Fibroblast of lung (primary cell): ENCODE data around the gene TMEM59. TPM values are rescaled to one million over a fixed set of nuclear protein-coding genes. Genes with fewer than 3 reads are reported as not detected.
A peak's percentile ranks its signal among the peaks of the same experiment; 100 is the strongest.

Experiments
- DNase-seq, 2 donors: peaks; one replicate each; pipeline versions ENCODE4 v3.0.0 to v3.0.0-alpha.2; 2010; ENCODE audit warnings: low read depth in 2 of 2
- H2AFZ ChIP-seq: 2 replicates; pipeline ENCODE4 v1.5.1; 2012; ENCODE audit warnings: low read length, control low read depth, inconsistent platforms
- H3K27ac ChIP-seq: 2 replicates; pipeline ENCODE4 v1.5.1; 2011; ENCODE audit warnings: low read length, control low read depth; ENCODE audit not compliant: insufficient read depth
- H3K27me3 ChIP-seq: 2 replicates; pipeline ENCODE4 v1.5.1; 2011; ENCODE audit warnings: mild to moderate bottlenecking, low read length; ENCODE audit not compliant: control insufficient read depth, insufficient read depth
- H3K36me3 ChIP-seq: 2 replicates; pipeline ENCODE4 v1.5.1; 2011; ENCODE audit warnings: low read length; ENCODE audit not compliant: control insufficient read depth, insufficient read depth
- H3K4me1 ChIP-seq: 2 replicates; pipeline ENCODE4 v1.5.1; 2011; ENCODE audit warnings: low read length; ENCODE audit not compliant: control insufficient read depth, insufficient read depth; ENCODE audit errors: extremely low read depth
- H3K4me2 ChIP-seq: 2 replicates; pipeline ENCODE4 v1.5.1; 2011; ENCODE audit warnings: low read length, control low read depth; ENCODE audit not compliant: insufficient read depth; ENCODE audit errors: extremely low read depth
- H3K4me3 ChIP-seq, 4 experiments: fragments of 200-600 bp in 1 of 4; sonication (generic) in 1 of 4; replicated peaks in 1 of 4; 2 replicates each; pipeline ENCODE4 v1.5.1; 2011 to 2016; ENCODE audit warnings: low read length in 4 of 4, low read depth in 3 of 4, mild to moderate bottlenecking in 3 of 4, control low read depth in 2 of 4, inconsistent platforms in 1 of 4, mixed read lengths in 1 of 4; ENCODE audit not compliant: insufficient read depth in 1 of 4; ENCODE audit errors: control extremely low read depth in 1 of 4
- H3K79me2 ChIP-seq: 2 replicates; pipeline ENCODE4 v1.5.1; 2012; ENCODE audit warnings: mild to moderate bottlenecking, low read length, inconsistent platforms; ENCODE audit not compliant: control insufficient read depth, insufficient read depth
- H3K9ac ChIP-seq: 2 replicates; pipeline ENCODE4 v1.5.1; 2011; ENCODE audit warnings: mild to moderate bottlenecking, low read length, control low read depth; ENCODE audit not compliant: insufficient read depth
- H3K9me3 ChIP-seq: 2 replicates; pipeline ENCODE4 v1.5.1; 2012; ENCODE audit warnings: low read depth, low read length; ENCODE audit not compliant: control insufficient read depth, insufficient read depth
- H4K20me1 ChIP-seq: 2 replicates; pipeline ENCODE4 v1.5.1; 2011; ENCODE audit warnings: low read length; ENCODE audit not compliant: control insufficient read depth, insufficient read depth; ENCODE audit errors: extremely low read depth
- CTCF ChIP-seq, 2 donors: IDR thresholded peaks in 1 of 2; conservative IDR thresholded peaks in 1 of 2; 1 replicate in 1 of 2; 2 replicates in 1 of 2; pipeline ENCODE4 v1.5.1; 2011 to 2012; ENCODE audit warnings: low read length in 2 of 2, control low read depth in 1 of 2, inconsistent platforms in 1 of 2, low read depth in 1 of 2, mild to moderate bottlenecking in 1 of 2
- EZH2 ChIP-seq: IDR thresholded peaks from 2 replicates; pipeline ENCODE4 v1.5.1; 2012; ENCODE audit warnings: low read length, control low read depth, mild to moderate bottlenecking; ENCODE audit errors: missing control alignments
- polyA plus RNA-seq, 2 donors: library from polyadenylated mRNA; depleted of rRNA in 1 of 2; stranded (reverse) in 1 of 2; unstranded in 1 of 2; fragments of >200 nt; gene quantifications; 2 replicates each; pipeline ENCODE4 v1.2.1, GENCODE V29; 2011 to 2012; ENCODE audit warnings: missing spikeins in 1 of 2
- total RNA-seq: library from RNA; depleted of rRNA; stranded (reverse); fragments of >200 nt; gene quantifications from 2 replicates; pipeline ENCODE4 v1.2.1, GENCODE V29; 2014

TMEM59 gene
- total and polyA plus RNA-seq, 2 donors (not counting 1 experiment from before 2014, with no cell fraction given), result 431 to 480 TPM

- H3K4me3 ChIP-seq, result no peak overlapping the region
- DNase-seq, result no peak
- H3K4me1 ChIP-seq, result no peaks in the 10 kb centered on the region
- H2AFZ ChIP-seq, result no peak overlapping the region
- no peak for TF ChIP-seq CTCF (conservative IDR thresholded peaks at IDR 0.05 in 1 of 2, IDR thresholded peaks at IDR 0.05 in 1 of 2; ENCODE audit: low read depth in 1 of 2, low read length in 2 of 2)
- H3K9me3 ChIP-seq, result no peaks in the 10 kb centered on the region
- H3K4me2 ChIP-seq, result no peak overlapping the region
- no peak overlapping the region for H3K9ac ChIP-seq
- no peaks in the 10 kb centered on the region for H4K20me1 ChIP-seq
- H3K27ac ChIP-seq, result no peak overlapping the region
- no peaks in the 10 kb centered on the region for H3K36me3 ChIP-seq
- H3K79me2 ChIP-seq, result no peaks in the 10 kb centered on the region
- peaks cover 8% of the 10 kb centered on the region for H3K27me3 ChIP-seq
Measured at GRCh38 chr1:54018635-54019034, 34.4 kb downstream of the TMEM59 start.

- H3K79me2 ChIP-seq, result no peaks in the 10 kb centered on the region
- H3K4me2 ChIP-seq, result no peak within 1 kb of the TSS
- no peaks in the 10 kb centered on the region for H3K9me3 ChIP-seq
- peaks cover 12% of the 10 kb centered on the region for H3K27me3 ChIP-seq
- TF ChIP-seq EZH2 (no peak), CTCF (conservative IDR thresholded peaks at IDR 0.05 in 1 of 2, IDR thresholded peaks at IDR 0.05 in 1 of 2; ENCODE audit: low read depth in 1 of 2, low read length in 2 of 2) (no peak)
- no peak within 1 kb of the TSS for H3K27ac ChIP-seq
- H3K4me3 ChIP-seq, result no peak within 1 kb of the TSS
- H3K9ac ChIP-seq, result no peak within 1 kb of the TSS
- H3K36me3 ChIP-seq, result no peaks in the 10 kb centered on the region
- no peak for DNase-seq
- H3K4me1 ChIP-seq, result no peaks in the 10 kb centered on the region
- H4K20me1 ChIP-seq, result no peaks in the 10 kb centered on the region
- no peak within 1 kb of the TSS for H2AFZ ChIP-seq
Measured at GRCh38 chr1:54017979-54018378, 35.0 kb downstream of the TMEM59 start, which contains the start of gene LDLRAD1. Gene LDLRAD1, minus strand, starts transcription at chr1:54018186. Its CDS starts 74 bp downstream, at chr1:54018112.

DNA sequence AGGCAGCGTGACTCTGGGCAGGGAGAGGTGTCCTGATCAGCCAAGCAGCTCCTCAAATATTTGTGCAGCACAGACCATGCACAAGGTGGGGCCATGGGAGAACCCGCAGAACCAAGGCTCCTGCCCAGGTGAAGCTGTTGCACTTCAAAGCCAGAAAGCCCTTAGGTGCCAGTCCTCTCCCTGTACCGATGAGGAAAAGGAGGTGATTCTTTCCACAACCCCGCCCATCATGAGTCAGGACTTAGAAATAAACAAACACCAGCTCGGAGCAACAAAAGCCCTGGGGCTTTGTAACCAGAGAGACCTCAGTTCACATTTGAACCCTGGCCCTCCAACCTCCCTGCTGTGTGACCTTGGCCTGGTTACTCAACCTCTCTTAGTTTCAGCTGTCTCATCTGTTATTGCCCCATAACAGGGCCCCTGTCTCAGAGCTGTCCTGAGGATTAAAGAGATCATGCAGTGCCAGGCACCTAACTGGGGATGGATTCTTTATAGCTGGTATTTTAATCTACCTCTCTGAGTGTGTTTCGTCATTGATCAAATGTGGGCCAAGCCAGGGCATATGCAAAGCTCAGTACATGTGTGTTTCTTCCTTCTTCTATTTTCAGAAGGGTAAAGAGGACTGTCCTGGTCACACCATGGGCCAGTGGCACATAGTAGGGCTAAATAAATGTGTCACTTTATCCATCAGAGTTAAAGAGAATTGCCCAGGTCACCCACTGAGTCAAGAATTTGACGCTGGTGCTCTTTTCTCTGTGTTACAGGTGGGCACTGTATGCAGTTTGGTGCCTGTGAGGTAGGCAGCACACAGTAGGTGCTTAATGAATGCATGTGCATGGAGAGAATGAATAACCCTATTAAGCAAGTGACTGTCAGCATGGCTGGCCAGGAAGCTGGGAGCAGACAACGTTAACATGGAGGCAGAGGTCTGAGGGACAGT is 36.4 kb downstream of the TMEM59 start:
- Histone ChIP-seq H3K27me3 (peaks cover 13% of the 10 kb centered on the region), H3K4me3 (no peak overlapping the region), H3K27ac (no peak overlapping the region), H2AFZ (no peak overlapping the region), H3K9me3 (no peaks in the 10 kb centered on the region), H3K4me2 (no peak overlapping the region), H3K36me3 (no peaks in the 10 kb centered on the region), H3K9ac (no peak overlapping the region), H4K20me1 (no peaks in the 10 kb centered on the region), H3K79me2 (no peaks in the 10 kb centered on the region), H3K4me1 (no peaks in the 10 kb centered on the region)
- peak in 1 of 2 donors; percentile 39 for DNase-seq
- TF ChIP-seq EZH2 (no peak), CTCF (conservative IDR thresholded peaks at IDR 0.05 in 1 of 2, IDR thresholded peaks at IDR 0.05 in 1 of 2; ENCODE audit: low read depth in 1 of 2, low read length in 2 of 2) (no peak)
